Measurements from ENCODE around the gene NPAS3. TPM values are rescaled to one million over a fixed set of nuclear protein-coding genes. Genes with fewer than 3 reads are reported as not detected.

The NPAS3 gene
- polyA plus RNA-seq, 4 donors = 8.5 to 11.0 (median 10.7) TPM

- no peak for DNase-seq (ENCODE audit: low read depth in 4 of 4, low spot score in 3 of 4)
These were observed 625.2 kb downstream of the NPAS3 start for GRCh38 chr14:33563901-33564197.

- DNase-seq (ENCODE audit: low read depth in 4 of 4, low spot score in 3 of 4) = no peak
These were observed 626.3 kb downstream of the NPAS3 start for GRCh38 chr14:33564774-33565630.

- DNase-seq (ENCODE audit: low read depth in 4 of 4, low spot score in 3 of 4) = no peak
These were observed 627.4 kb downstream of the NPAS3 start for GRCh38 chr14:33566082-33566481.

- peak in 1 of 4 donors; percentile 31 for DNase-seq (ENCODE audit: low read depth in 4 of 4, low spot score in 3 of 4)
These were observed 628.5 kb downstream of the NPAS3 start for GRCh38 chr14:33567023-33567728.

DNA sequence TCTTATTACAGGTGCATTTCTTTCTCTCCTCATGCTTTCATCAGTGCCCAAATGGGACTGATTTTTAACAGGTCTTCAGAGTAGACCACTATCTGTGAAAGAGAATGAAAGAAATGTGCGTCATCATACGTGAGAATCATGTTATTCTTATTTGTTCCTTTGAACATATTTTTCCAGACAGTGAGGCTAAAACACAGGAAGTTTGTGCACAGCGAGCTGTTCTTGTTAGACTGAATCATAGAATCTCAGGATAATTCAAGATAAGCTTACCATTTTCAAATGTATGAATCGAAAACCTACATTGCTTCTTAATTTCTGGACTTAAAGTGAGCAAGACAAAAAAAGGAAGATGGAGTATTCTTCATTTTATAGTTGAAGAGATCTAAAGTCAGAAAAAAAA, 629.1 kb downstream of the NPAS3 start:
- DNase-seq (ENCODE audit: low read depth in 4 of 4, low spot score in 3 of 4) = no peak

DNA sequence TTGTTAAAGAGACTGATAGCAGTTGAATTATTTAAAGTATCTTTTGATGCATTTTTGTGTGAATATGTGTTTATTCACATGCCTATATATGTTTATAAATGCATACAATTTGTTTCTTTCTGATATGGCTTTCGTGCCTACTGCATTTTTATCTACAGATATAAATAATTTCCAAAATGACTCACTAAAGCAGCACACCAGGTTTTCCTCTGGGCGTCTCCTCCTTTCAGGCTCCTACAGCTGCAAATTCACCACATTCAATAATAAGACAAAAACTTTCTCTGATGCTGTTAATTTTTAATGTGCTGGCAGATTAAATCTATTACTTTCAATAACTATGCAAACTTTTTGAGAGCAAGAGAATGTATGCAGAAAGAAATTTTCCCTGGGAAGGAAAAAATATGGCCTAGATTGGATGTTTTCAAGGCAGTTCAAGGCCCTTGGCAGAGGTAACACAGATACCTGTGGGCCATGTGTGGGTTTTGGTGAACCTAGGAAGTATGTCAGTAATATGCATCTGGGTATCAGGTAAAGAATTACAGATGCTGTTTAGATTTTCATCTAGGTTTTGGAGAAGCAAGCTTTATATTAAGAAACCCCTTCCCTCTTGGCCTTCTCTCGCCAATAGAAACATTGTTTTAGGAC, 630.4 kb downstream of the NPAS3 start:
- DNase-seq (ENCODE audit: low read depth in 4 of 4, low spot score in 3 of 4) = no peak

DNA sequence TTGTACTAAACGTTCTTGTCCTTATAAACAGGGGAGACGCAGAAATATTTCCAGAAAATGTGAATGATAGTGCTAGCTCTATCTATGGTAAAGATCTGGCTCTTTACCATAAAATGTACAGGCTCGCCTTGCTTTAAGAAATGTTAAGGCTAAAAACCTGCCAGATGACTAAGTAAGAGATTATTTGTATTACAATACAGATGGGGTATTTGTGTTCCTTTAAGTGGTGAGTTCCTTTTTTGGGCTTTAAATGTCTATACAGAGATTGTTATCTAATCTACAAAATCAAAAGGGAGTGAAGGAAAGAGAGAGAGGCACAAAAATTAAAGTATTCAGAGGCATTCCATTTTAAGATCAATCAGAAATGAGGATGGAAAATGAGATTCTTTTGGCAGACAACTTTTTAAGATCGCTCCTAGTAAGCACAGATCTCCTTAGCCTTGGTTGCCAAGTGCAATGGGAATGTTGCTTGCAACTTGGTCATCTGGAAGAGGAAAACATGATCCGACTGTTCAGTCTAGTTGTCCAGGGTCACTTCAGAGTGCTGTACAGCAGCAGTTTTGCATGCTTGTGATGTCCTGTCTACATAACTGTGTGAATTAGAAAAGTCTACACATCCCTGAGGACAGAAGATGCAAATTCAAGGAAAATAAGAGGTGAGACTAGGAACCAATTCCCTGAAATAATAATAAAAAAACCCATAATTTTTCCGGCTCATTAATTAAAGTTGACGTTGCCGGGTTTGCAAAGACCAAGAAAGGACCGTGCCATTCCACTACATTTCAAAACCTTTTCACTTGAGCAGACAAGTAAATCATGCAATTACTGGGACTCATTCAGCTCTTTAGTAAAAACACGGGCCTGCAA, 631.4 kb downstream of the NPAS3 start:
- DNase-seq (ENCODE audit: low read depth in 4 of 4, low spot score in 3 of 4) = no peak

GRCh38 chr14:33570694-33571310, 632.1 kb downstream of the NPAS3 start:
- DNase-seq (ENCODE audit: low read depth in 4 of 4, low spot score in 3 of 4) = no peak

GRCh38 chr14:33573301-33573880, 634.7 kb downstream of the NPAS3 start:
- DNase-seq (ENCODE audit: low read depth in 4 of 4, low spot score in 3 of 4) = no peak

DNA sequence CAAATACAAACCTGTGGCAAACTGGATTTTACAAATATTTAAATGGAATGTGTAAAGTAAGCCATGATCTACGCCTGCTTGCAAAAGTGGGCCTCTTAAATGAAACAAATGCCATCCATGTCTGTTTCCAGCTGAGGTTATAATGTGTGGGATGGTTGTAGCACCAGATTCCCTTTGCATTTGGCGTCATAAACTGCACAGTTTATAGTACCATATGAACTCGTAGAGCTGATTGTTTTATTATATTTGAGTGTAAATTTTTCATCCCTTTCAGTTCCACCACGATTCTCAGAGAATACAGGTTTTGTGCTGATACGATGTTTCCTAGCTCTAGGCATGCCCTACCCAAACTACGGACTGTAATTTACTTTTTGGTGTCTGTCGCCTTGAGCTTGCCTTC, 637.3 kb downstream of the NPAS3 start:
- DNase-seq (ENCODE audit: low read depth in 4 of 4, low spot score in 3 of 4) = no peak

DNA sequence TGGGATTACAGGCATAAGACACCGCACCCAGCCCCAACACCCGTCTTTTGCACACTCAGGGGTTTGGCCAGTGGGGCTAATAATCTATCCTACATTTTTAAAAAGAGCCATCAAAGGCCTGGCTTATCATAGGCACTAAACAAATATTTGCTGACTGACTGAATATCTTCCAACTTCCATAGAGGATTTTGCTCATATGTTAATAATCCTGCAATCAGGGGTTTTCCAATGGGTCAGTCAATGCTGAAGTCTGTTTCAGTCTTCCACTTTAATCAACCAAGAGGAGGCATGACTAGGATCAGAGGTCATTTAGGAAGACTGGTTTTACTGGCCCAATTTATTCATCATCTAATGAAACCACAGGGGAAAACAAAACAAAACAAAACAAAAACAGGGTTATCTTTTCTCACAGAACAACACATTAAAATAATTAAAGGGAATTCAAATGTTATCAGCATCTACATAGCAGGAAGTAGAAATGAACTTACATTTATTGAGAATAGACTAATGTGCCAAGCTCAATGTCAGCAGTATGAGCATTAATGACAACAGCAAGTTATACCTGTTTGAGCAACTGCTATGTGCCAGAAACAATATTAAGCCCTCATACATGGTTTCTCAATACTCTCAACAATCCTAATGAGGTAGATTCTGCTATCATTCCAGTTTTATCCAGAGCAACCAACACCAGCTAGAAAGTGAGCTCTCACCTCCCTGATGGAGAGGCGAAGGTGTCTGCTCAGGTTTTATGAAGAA, 640.0 kb downstream of the NPAS3 start:
- no peak for DNase-seq (ENCODE audit: low read depth in 4 of 4, low spot score in 3 of 4)

GRCh38 chr14:33580231-33580749, 641.6 kb downstream of the NPAS3 start:
- DNase-seq (ENCODE audit: low read depth in 4 of 4, low spot score in 3 of 4) = no peak

GRCh38 chr14:33580841-33581240, 642.2 kb downstream of the NPAS3 start:
- DNase-seq (ENCODE audit: low read depth in 4 of 4, low spot score in 3 of 4) = peak in 1 of 4 donors; percentile 19

DNA sequence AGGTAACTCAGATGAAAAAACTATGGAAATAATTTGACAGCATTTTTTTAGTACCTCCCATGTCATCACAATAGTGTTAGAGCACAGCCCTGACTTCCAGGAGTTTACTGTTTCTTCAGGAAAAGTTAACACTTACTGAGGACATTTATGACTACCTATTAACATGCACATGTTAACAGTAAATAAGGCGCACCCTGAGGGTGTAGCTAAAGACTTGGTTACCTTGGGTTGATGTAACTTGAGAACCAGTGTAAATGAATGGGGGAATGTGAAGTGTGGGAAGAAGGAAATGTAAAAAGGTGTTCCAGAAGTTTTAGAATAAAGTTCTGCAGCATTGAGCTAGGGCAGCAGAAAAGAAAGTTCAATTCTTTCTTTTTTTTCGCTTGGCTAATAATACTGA, 646.0 kb downstream of the NPAS3 start:
- no peak for DNase-seq (ENCODE audit: low read depth in 4 of 4, low spot score in 3 of 4)

GRCh38 chr14:33586806-33587205, 648.1 kb downstream of the NPAS3 start:
- DNase-seq (ENCODE audit: low read depth in 4 of 4, low spot score in 3 of 4) = no peak

GRCh38 chr14:33587791-33588190, 649.1 kb downstream of the NPAS3 start:
- DNase-seq (ENCODE audit: low read depth in 4 of 4, low spot score in 3 of 4) = no peak

DNA sequence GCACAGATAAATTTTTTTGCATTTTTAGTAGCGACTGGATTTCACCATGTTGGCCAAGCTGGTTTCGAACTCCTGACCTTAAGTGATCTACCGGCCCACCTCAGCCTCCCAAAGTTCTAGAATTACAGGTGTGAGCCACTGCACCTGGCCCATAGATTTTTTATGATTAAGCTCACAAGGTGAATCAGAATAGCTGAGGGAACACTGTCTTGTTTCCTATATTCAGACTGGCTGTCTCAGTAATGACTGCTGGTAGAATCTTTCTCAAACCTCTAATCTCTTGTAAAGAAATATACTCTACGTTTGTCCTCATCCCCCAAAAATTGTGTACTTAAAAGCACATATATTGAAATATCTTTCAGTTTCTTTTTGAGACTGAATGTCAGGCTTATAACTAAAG, 650.1 kb downstream of the NPAS3 start:
- no peak for DNase-seq (ENCODE audit: low read depth in 4 of 4, low spot score in 3 of 4)

DNA sequence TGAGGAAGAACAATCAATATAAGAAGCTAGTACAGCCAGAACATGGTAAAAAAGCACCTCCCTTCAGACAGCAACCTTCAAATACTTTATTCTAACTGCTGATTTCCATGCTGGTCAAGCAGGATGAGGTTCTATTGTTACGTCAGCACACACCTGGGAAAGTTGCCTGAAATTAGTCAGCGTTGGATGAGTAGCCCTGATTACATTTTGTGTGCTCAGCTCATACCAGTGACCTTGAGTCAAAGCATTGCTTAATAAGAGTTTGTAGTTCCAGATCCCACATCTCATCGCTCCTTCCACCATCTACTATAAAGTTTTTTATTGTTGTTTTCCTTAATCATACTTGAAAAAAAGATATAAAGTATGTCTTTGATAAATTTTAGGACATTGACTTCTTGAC, 650.7 kb downstream of the NPAS3 start:
- DNase-seq (ENCODE audit: low read depth in 4 of 4, low spot score in 3 of 4) = no peak
